Measurements from ENCODE around the gene CACNB4. TPM values are rescaled to one million over a fixed set of nuclear protein-coding genes. Genes with fewer than 3 reads are reported as not detected.

Gene CACNB4
- total RNA-seq, 1 donor from 2014 or later = 4.9 TPM

DNA sequence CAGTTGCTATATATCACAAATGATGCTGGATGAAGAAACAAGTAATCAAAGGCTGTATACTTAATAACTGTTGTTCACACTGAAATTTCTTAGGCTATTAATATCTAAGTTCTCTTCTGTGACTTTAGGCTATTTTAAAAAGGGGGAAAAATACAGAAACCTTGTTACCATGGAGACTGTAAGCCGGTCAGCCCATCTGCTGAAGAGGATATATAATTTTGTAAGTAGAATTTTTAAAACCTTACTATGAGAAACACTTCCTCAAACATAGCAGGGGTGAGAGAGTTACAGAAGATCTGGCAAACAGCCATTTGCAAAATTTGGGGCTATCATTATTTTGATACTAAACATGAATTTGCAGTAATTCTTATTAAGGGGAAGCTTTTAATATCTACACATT lies 27.8 kb downstream of the CACNB4 start:
- TF ChIP-seq, protein P1, sequence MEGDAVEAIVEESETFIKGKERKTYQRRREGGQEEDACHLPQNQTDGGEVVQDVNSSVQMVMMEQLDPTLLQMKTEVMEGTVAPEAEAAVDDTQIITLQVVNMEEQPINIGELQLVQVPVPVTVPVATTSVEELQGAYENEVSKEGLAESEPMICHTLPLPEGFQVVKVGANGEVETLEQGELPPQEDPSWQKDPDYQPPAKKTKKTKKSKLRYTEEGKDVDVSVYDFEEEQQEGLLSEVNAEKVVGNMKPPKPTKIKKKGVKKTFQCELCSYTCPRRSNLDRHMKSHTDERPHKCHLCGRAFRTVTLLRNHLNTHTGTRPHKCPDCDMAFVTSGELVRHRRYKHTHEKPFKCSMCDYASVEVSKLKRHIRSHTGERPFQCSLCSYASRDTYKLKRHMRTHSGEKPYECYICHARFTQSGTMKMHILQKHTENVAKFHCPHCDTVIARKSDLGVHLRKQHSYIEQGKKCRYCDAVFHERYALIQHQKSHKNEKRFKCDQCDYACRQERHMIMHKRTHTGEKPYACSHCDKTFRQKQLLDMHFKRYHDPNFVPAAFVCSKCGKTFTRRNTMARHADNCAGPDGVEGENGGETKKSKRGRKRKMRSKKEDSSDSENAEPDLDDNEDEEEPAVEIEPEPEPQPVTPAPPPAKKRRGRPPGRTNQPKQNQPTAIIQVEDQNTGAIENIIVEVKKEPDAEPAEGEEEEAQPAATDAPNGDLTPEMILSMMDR (IDR thresholded peaks at IDR 0.05) = no peak
- TF ChIP-seq POLR2A (IDR thresholded peaks at IDR 0.05) (no peak), POLR2AphosphoS5 (IDR thresholded peaks at IDR 0.05; ENCODE audit: insufficient read depth in 1 of 2, low read depth in 1 of 2) (no peak)
- Histone ChIP-seq H3K36me3 (no peaks in the 10 kb centered on the region), H3K4me3 (no peak overlapping the region), H3K4me1 (no peaks in the 10 kb centered on the region), H3K27ac (no peak overlapping the region), H3K9me3 (no peaks in the 10 kb centered on the region), H3K27me3 (no peaks in the 10 kb centered on the region)
- intact Hi-C loops (cut with DNase I) = no loop called here
- DNase-seq (ENCODE audit: extremely low spot score in 2 of 2) = no peak

DNA sequence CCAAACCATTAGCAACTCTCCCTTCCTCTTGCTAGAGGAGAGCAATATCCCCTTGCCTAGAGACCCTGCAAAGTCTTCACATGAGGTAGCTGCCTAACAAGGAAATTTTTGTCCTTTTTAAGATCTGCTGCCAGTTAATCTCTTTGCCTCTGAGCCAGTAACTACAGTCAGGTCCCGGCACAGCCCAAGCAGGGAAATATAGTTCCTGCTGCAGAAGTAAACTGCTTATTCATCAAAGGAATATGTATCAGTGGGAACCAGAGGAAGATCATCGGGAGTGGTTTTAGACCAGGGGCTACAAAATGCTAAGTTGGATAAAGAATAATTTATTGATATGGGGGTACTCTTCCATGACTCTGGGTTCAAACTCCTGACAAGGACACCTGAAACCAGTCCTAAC lies 30.6 kb downstream of the CACNB4 start:
- intact Hi-C loops (cut with DNase I) = no loop called here
- Histone ChIP-seq H3K27ac (no peak overlapping the region), H3K4me3 (no peak overlapping the region), H3K36me3 (no peaks in the 10 kb centered on the region), H3K9me3 (no peaks in the 10 kb centered on the region), H3K4me1 (peaks cover 6% of the 10 kb centered on the region), H3K27me3 (no peaks in the 10 kb centered on the region)
- TF ChIP-seq POLR2AphosphoS5 (IDR thresholded peaks at IDR 0.05; ENCODE audit: insufficient read depth in 1 of 2, low read depth in 1 of 2) (no peak), POLR2A (IDR thresholded peaks at IDR 0.05) (no peak)
- TF ChIP-seq, protein P1 (IDR thresholded peaks at IDR 0.05) = no peak
- no peak for DNase-seq (ENCODE audit: extremely low spot score in 2 of 2)

DNA sequence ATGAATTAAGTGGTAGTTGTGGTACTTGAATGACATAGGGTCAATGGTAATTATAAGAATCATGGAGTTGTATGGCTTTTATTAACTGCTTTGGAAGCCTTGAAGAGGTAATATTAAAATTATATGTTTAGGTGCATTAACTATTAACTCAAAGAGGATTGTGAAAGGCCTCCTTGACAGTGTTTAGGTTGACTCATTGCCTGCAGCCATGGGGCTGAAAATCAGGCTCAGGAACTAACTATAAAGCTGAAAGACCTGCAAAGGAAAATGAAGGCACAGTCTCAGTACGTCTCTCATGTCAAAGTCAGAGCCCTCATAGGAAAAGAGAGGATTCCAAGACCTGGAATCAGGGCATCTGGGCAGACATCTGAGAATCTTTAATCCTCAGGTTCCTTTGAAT lies 31.0 kb downstream of the CACNB4 start:
- no peaks in the 10 kb centered on the region for H3K9me3 ChIP-seq
- H3K4me3 ChIP-seq = no peak overlapping the region
- H3K4me1 ChIP-seq = peaks cover 7% of the 10 kb centered on the region
- no peak for DNase-seq (ENCODE audit: extremely low spot score in 2 of 2)
- intact Hi-C loops (cut with DNase I) = no loop called here
- H3K27me3 ChIP-seq = no peaks in the 10 kb centered on the region
- no peak overlapping the region for H3K27ac ChIP-seq
- TF ChIP-seq, protein P1 (IDR thresholded peaks at IDR 0.05) = no peak
- TF ChIP-seq POLR2A (IDR thresholded peaks at IDR 0.05) = no peak
- no peaks in the 10 kb centered on the region for H3K36me3 ChIP-seq

DNA sequence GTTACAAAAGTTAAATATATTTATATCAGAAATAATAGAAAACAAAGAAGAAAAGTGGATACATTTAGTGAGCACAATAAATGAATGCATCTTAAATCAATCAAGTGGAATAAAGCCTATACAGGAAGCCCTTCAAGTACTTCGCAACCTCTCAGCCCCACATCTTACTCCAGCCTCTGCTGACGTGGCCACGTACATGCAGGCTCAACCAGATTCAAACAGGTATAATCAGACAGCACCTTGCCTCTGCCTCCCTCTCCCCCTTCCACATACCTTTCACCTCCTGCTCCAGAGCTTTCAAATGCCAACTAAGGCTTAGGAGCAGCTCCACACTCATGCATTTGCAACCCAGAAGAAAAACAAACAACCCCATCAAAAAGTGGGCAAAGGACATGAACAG lies 32.9 kb downstream of the CACNB4 start:
- peaks cover 15% of the 10 kb centered on the region for H3K4me1 ChIP-seq
- intact Hi-C loops (cut with DNase I) = no loop called here
- no peaks in the 10 kb centered on the region for H3K36me3 ChIP-seq
- no peak overlapping the region for H3K27ac ChIP-seq
- no peaks in the 10 kb centered on the region for H3K27me3 ChIP-seq
- no peak for DNase-seq (ENCODE audit: extremely low spot score in 2 of 2)
- no peaks in the 10 kb centered on the region for H3K9me3 ChIP-seq
- TF ChIP-seq POLR2A (IDR thresholded peaks at IDR 0.05) (no peak), POLR2AphosphoS5 (IDR thresholded peaks at IDR 0.05; ENCODE audit: insufficient read depth in 1 of 2, low read depth in 1 of 2) (no peak)
- TF ChIP-seq, protein P1 (IDR thresholded peaks at IDR 0.05) = no peak
- H3K4me3 ChIP-seq = no peak overlapping the region

DNA sequence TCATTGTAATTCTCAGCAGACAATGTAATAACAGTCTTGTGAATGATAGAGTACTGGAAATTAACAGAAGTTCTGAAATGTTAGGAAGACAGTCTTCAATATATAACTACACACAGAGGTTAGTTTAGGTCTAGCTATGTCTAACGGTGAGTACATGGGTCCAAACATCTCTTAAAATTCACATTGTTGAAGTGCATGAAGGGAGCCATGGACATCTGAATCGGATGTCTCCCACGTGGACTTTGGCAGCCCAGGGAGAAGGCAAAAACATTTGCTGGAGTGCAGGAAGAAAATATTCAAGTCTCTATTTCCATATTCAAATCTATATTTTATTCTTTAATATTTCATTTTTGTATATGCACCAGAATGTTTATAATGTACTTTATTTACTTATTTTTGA lies 34.8 kb downstream of the CACNB4 start:
- H3K4me1 ChIP-seq = peaks cover 15% of the 10 kb centered on the region
- no peak for DNase-seq (ENCODE audit: extremely low spot score in 2 of 2)
- no peaks in the 10 kb centered on the region for H3K9me3 ChIP-seq
- no peak overlapping the region for H3K27ac ChIP-seq
- no peaks in the 10 kb centered on the region for H3K27me3 ChIP-seq
- no peaks in the 10 kb centered on the region for H3K36me3 ChIP-seq
- no peak overlapping the region for H3K4me3 ChIP-seq
- no peak for TF ChIP-seq POLR2AphosphoS5 (IDR thresholded peaks at IDR 0.05; ENCODE audit: insufficient read depth in 1 of 2, low read depth in 1 of 2)
- intact Hi-C loops (cut with DNase I) = no loop called here
